Amygdala (tissue), 56 donors: ENCODE data around the gene MAGI2.
A peak's percentile ranks its signal among the peaks of the same experiment; 100 is the strongest.

Experiments
- DNase-seq, 56 donors: peaks; one replicate each; lab custom pipeline; 2025; lab: John Stamatoyannopoulos, UW

The MAGI2 gene

GRCh38 chr7:79199961-79200360 is 253.5 kb downstream of the MAGI2 start:
- no peak for DNase-seq

- no peak for DNase-seq
Measured at GRCh38 chr7:79199266-79199665, 254.2 kb downstream of the MAGI2 start.

GRCh38 chr7:79185605-79186004 is 267.9 kb downstream of the MAGI2 start:
- no peak for DNase-seq

- peak in 11 of 56 donors; percentile 1 to 50 (median 8) for DNase-seq
Measured at GRCh38 chr7:79182283-79182682, 271.2 kb downstream of the MAGI2 start.

GRCh38 chr7:79180533-79180932 is 272.9 kb downstream of the MAGI2 start:
- no peak for DNase-seq

GRCh38 chr7:79176859-79177477 is 276.5 kb downstream of the MAGI2 start:
- peak in 10 of 56 donors; percentile 2 to 44 (median 12) for DNase-seq

- DNase-seq = no peak
Measured at GRCh38 chr7:79175374-79175773, 278.1 kb downstream of the MAGI2 start.

- no peak for DNase-seq
Measured at GRCh38 chr7:79165225-79165624, 288.2 kb downstream of the MAGI2 start.

- DNase-seq = no peak
Measured at GRCh38 chr7:79159040-79159664, 294.3 kb downstream of the MAGI2 start.

GRCh38 chr7:79157281-79157680 is 296.2 kb downstream of the MAGI2 start:
- no peak for DNase-seq

GRCh38 chr7:79149831-79150230 is 303.6 kb downstream of the MAGI2 start:
- DNase-seq = no peak

- no peak for DNase-seq
Measured at GRCh38 chr7:79142706-79143105, 310.8 kb downstream of the MAGI2 start.

GRCh38 chr7:79141252-79141651 is 312.2 kb downstream of the MAGI2 start:
- DNase-seq = no peak

GRCh38 chr7:79137942-79138341 is 315.5 kb downstream of the MAGI2 start:
- DNase-seq = no peak

- DNase-seq = no peak
Measured at GRCh38 chr7:79132844-79133451, 320.5 kb downstream of the MAGI2 start.

- DNase-seq = no peak
Measured at GRCh38 chr7:79130715-79131114, 322.8 kb downstream of the MAGI2 start.

- DNase-seq = no peak
Measured at GRCh38 chr7:79124331-79124730, 329.1 kb downstream of the MAGI2 start.

- no peak for DNase-seq
Measured at GRCh38 chr7:79118143-79118542, 335.3 kb downstream of the MAGI2 start.

- no peak for DNase-seq
Measured at GRCh38 chr7:79096361-79096805, 357.1 kb downstream of the MAGI2 start.

- no peak for DNase-seq
Measured at GRCh38 chr7:79093421-79093820, 360.0 kb downstream of the MAGI2 start.

- no peak for DNase-seq
Measured at GRCh38 chr7:79091661-79092060, 361.8 kb downstream of the MAGI2 start.

- DNase-seq = no peak
Measured at GRCh38 chr7:79091011-79091410, 362.5 kb downstream of the MAGI2 start.
